HEK293T (cell line): ENCODE results near the gene TRIM37.

Experiments used
- BHLHE40 ChIP-seq: fragments of 450-650 bp; IDR thresholded peaks from 2 replicates; pipeline ENCODE4 v1.6.1; 2016; ENCODE audit warnings: mild to moderate bottlenecking, moderate library complexity, borderline replicate concordance
- FOXK2 ChIP-seq: fragments of 450-650 bp; IDR thresholded peaks from 2 replicates; pipeline ENCODE4 v1.6.1; 2016; ENCODE audit warnings: mild to moderate bottlenecking
- FOXM1 ChIP-seq: fragments of 450-650 bp; IDR thresholded peaks from 2 replicates; pipeline ENCODE4 v1.6.1; 2017; ENCODE audit warnings: mild to moderate bottlenecking, borderline replicate concordance

GRCh38 chr17:59124665-59125064 is 18.0 kb upstream of the TRIM37 start:
- TF ChIP-seq BHLHE40 (no peak), FOXM1 (no peak), FOXK2 (no peak)
